IPS DF 6.9 (cell line): ENCODE measurements around the gene HCK.

Experiments used
- DNase-seq: peaks from one replicate; pipeline ENCODE4 v3.0.0-alpha.2; 2013; ENCODE audit warnings: low read depth, low spot score
- H3K27ac ChIP-seq: one replicate; pipeline ENCODE4 v1.5.1; 2013; ENCODE audit warnings: low read length, control low read depth
- H3K27me3 ChIP-seq: 2 replicates; pipeline ENCODE4 v1.6.1; 2013; ENCODE audit warnings: mild to moderate bottlenecking, low read length; ENCODE audit not compliant: control insufficient read depth, insufficient read depth
- H3K36me3 ChIP-seq: 2 replicates; pipeline ENCODE4 v1.6.1; 2013; ENCODE audit warnings: low read length; ENCODE audit not compliant: control insufficient read depth, insufficient read depth
- H3K4me1 ChIP-seq: 2 replicates; pipeline ENCODE4 v1.6.1; 2013; ENCODE audit warnings: low read length; ENCODE audit not compliant: control insufficient read depth, insufficient read depth
- H3K4me3 ChIP-seq: 2 replicates; pipeline ENCODE4 v1.5.1; 2013; ENCODE audit warnings: mild to moderate bottlenecking, low read length
- H3K9me3 ChIP-seq: 2 replicates; pipeline ENCODE4 v1.6.1; 2013; ENCODE audit warnings: low read length, inconsistent platforms; ENCODE audit not compliant: control insufficient read depth, insufficient read depth
- WGBS: extraction: QIAGEN DNeasy Blood & Tissue Kit; methylation state at CpG from one replicate; pipeline ENCODE4 v1.1.7; 2013; ENCODE audit warnings: mixed read lengths, missing lambda C conversion rate; ENCODE audit not compliant: insufficient read length, insufficient coverage; 5-methylcytosine and 5-hydroxymethylcytosine counted together

Gene HCK

DNA sequence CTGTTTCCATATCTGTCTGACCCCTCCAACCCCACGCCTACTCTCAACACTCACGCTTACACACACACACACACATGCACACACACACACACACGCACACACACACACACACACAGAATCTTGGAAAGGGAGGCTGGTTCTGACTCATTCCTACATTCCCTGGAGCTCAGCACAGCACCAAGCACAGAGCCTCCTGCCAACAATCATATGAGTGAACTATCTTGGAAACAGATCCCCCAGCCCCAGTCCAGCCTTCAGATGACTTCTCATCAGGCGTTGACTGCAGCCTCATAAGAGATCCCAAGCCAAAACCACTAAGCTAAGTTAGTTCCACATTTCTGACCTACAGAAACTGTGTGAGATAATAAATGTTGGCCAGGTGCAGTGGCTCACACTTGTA is 14.1 kb upstream of the HCK start:
- Histone ChIP-seq H3K4me3 (no peak overlapping the region), H3K4me1 (0 out of 2 replicates have a peak, but pooled peaks cover 2% of the 10 kb centered on the region), H3K36me3 (no peaks in the 10 kb centered on the region), H3K27me3 (no peaks in the 10 kb centered on the region), H3K27ac (no peak overlapping the region), H3K9me3 (no peaks in the 10 kb centered on the region)
- WGBS = 100% methylated on average over 3 of the region's 4 CpGs
- DNase-seq = no peak

GRCh38 chr20:32040142-32040953 is 11.7 kb upstream of the HCK start:
- Histone ChIP-seq H3K27ac (no peak overlapping the region), H3K36me3 (no peaks in the 10 kb centered on the region), H3K4me3 (no peak overlapping the region), H3K4me1 (0 out of 2 replicates have a peak, but pooled peaks cover 2% of the 10 kb centered on the region), H3K27me3 (no peaks in the 10 kb centered on the region), H3K9me3 (no peaks in the 10 kb centered on the region)
- DNase-seq = no peak
- WGBS = no CpG with 5 or more reads among the region's 10 CpGs

DNA sequence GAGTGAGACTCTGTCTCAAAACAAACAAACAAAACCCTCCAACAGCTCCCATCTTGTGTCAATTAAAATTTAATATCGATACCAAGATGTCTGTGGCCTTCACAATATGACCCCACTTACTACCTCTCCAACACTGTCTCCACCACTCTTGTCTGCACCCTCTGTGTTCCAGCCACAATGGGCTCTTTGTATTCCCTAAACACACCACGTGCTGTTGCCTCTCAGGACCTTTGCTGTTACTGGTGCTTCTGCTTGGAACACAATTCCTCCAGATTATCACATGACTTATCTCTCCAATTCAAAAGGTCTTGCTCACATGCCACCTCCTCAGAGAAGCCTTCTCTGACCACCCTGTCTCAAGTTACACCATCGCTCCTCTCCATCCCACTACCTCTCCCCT is 6.0 kb upstream of the HCK start:
- Histone ChIP-seq H3K4me3 (no peak overlapping the region), H3K27me3 (peaks cover 2% of the 10 kb centered on the region; the same call in 1 of the 2 replicates), H3K9me3 (no peaks in the 10 kb centered on the region), H3K4me1 (peaks cover under 1% of the 10 kb centered on the region; the same call in 1 of the 2 replicates), H3K27ac (no peak overlapping the region), H3K36me3 (no peaks in the 10 kb centered on the region)
- 100% methylated on average over 1 of the region's 3 CpGs for WGBS
- no peak for DNase-seq

DNA sequence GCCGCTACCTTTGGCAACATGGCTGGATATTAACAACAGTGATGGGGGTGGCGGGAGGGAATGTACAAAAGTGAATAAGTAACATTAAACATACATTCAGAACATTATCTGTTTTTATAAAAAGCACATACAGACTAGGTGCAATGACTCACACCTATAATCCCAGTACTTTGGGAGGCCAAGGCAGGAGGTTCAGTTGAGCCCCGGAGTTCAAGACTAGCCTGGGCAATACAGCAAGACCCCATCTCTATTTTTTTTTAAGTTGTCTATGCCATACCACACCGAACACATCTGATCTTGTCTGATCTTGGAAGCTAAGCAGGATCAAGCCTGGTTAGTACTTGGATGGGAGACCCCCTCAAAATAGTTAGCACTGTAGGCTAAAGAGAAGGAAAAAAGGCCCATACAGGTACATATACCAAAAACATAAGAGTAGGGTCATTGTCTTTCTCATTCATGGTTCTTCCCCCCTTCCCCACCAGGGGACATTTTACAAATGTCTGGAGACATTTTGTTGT is 1.7 kb upstream of the HCK start:
- Histone ChIP-seq H3K9me3 (no peaks in the 10 kb centered on the region), H3K27me3 (peaks cover 18% of the 10 kb centered on the region), H3K4me3 (no peak overlapping the region), H3K36me3 (no peaks in the 10 kb centered on the region), H3K27ac (no peak overlapping the region), H3K4me1 (peaks cover 6% of the 10 kb centered on the region)
- WGBS = no CpG with 5 or more reads among the region's 4 CpGs
- DNase-seq = no peak

- H3K27me3 ChIP-seq = peaks cover 18% of the 10 kb centered on the region
- WGBS = no CpG with 5 or more reads among the region's 17 CpGs
- no peaks in the 10 kb centered on the region for H3K9me3 ChIP-seq
- DNase-seq = no peak
- no peak overlapping the region for H3K27ac ChIP-seq
- peaks cover 6% of the 10 kb centered on the region for H3K4me1 ChIP-seq
- H3K36me3 ChIP-seq = no peaks in the 10 kb centered on the region
- H3K4me3 ChIP-seq = peak overlapping the region; percentile 27; the same call in 1 of the 2 replicates
Measured at GRCh38 chr20:32050851-32051556, 1.0 kb upstream of the HCK start.

- peaks cover 6% of the 10 kb centered on the region for H3K4me1 ChIP-seq
- H3K27me3 ChIP-seq = peaks cover 18% of the 10 kb centered on the region
- no peak overlapping the region for H3K27ac ChIP-seq
Measured at GRCh38 chr20:32051720-32052089, 337 bp upstream of the HCK start.

DNA sequence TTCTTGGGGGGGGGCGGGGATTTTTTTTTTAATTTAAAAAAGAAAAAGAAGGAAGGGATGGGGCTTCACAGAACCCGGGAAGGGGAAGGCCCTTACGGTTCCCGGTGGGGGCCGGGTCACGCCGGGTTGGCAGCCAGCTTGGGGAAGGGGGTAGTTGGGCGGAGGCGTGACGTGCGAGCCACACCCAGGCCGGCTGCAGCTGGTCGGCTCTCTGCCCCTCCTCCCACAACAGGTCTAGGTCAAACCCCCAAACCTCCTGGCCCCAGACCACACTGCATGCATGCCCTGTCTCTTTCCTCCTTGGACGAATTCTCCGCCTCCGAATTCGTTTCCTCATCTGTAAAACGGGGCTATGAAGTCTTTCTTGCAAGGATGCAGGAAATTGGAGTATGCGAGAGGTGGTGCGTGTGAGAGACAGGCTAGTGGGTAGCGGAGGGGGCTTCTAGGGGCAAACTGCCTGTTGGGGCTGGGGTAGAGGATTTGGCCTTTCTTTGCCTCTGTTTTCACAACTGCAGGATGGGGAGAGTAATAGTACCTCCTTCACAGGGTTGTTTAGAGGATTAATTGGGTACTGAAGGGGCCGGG is 828 bp downstream of the HCK start:
- H3K9me3 ChIP-seq = no peaks in the 10 kb centered on the region
- DNase-seq = no peak
- H3K36me3 ChIP-seq = no peaks in the 10 kb centered on the region
- peaks cover 6% of the 10 kb centered on the region for H3K4me1 ChIP-seq
- no peak overlapping the region for H3K27ac ChIP-seq
- WGBS = no CpG with 5 or more reads among the region's 22 CpGs
- H3K27me3 ChIP-seq = peaks cover 18% of the 10 kb centered on the region
- peak overlapping the region; percentile 18; the same call in 1 of the 2 replicates for H3K4me3 ChIP-seq

More at GRCh38 chr20:32051720-32052089, 337 bp upstream of the HCK start:
- H3K36me3 ChIP-seq = no peaks in the 10 kb centered on the region
- no CpG with 5 or more reads among the region's 14 CpGs for WGBS
- no peak for DNase-seq
- no peaks in the 10 kb centered on the region for H3K9me3 ChIP-seq
- peak overlapping the region; percentile 36; the same call in 1 of the 2 replicates for H3K4me3 ChIP-seq

GRCh38 chr20:32053648-32054047 is 1.6 kb downstream of the HCK start:
- H3K4me3 ChIP-seq = no peak overlapping the region
- no peaks in the 10 kb centered on the region for H3K9me3 ChIP-seq
- no CpG with 5 or more reads among the region's 3 CpGs for WGBS
- peaks cover 18% of the 10 kb centered on the region for H3K27me3 ChIP-seq
- no peak overlapping the region for H3K27ac ChIP-seq
- no peaks in the 10 kb centered on the region for H3K36me3 ChIP-seq
- peaks cover 6% of the 10 kb centered on the region for H3K4me1 ChIP-seq
- no peak for DNase-seq

DNA sequence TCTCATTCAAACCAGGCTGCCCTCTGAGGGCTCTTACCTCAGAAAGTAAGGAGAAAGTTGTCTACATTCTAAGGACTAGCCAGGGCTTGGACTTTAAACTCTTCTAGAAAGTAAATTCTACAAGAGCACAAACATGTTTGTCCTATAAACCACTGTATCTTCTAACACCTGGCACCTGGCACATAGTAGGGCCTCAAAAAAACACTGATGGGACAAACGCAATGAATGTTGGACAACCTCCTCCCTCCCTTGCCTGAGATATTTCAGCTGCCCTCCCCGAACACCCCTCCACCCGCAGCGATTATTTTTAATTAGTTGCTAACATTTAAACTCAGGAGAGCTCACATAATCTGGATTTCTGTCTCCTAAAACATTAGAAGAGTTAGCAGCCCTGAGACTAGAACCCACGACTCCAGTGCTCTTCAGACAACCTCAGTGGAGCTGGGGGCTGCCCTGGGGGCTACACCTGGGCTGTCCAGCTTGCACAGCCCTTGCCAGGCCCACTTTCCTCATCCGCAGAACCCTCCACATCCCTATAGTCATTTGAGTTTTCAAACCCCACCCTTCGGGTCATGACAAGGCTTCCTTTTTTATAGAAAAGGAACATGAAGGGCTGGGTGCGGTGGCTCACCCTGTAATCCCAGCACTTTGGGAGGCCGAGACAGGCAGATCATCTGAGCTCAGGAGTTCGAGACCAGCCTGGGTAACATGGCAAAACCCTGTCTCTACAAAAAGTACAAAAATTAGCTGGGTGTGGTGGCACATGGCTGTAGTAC is 4.9 kb downstream of the HCK start:
- no peak for DNase-seq
- H3K4me1 ChIP-seq = peaks cover 3% of the 10 kb centered on the region; the same call in 1 of the 2 replicates
- no peak overlapping the region for H3K27ac ChIP-seq
- H3K4me3 ChIP-seq = no peak overlapping the region
- H3K9me3 ChIP-seq = no peaks in the 10 kb centered on the region
- WGBS = no CpG with 5 or more reads among the region's 10 CpGs
- H3K27me3 ChIP-seq = peaks cover 8% of the 10 kb centered on the region
- H3K36me3 ChIP-seq = no peaks in the 10 kb centered on the region
